Caki2 (cell line): ENCODE measurements around the gene LRBA. TPM values are rescaled to one million over a fixed set of nuclear protein-coding genes. Genes with fewer than 3 reads are reported as not detected.
"Not testable (repeated sequence)": the region's sequence is repeated elsewhere in the genome, so short reads cannot be mapped to it uniquely, and the experiment has no call there.

Experiments used
- DNase-seq: peaks from one replicate; pipeline ENCODE4 v3.0.0-alpha.2; 2015; ENCODE audit warnings: low read depth
- in situ Hi-C: cut with HindIII; loops from 2 replicates; pipeline ENCODE4 v1.10.0; 2016; ENCODE audit warnings: low sequenced_read_pairs, low pct_unique_long_range_greater_than_20kb, mixed read lengths
- total RNA-seq: library from RNA; depleted of rRNA; stranded (reverse); fragments of >200 nt; shearing (Covaris generic); gene quantifications from 2 replicates; pipeline ENCODE4 v1.2.3, GENCODE V29; 2014; ENCODE audit warnings: low replicate concordance

The LRBA gene
- total RNA-seq, 1 experiment from 2014 or later: 23.3 TPM

DNA sequence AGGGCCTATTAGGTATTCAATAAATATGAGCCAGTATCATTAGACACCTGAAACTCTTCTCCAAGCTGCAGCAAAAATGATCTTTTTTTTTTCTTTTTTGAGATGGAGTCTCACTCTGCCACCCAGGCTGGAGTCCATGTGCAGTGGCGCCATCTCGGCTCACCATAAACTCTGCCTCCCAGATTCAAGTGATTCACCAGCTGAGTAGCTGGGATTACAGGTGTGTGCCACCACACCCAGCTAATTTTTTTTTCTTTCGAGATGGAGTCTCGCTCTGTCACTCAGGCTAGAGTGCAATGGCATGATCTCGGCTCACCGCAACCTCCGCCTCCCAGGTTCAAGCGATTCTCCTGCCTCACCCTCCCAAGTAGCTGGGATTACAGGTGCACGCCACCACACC lies 93.6 kb downstream of the LRBA start:
- DNase-seq, in situ Hi-C loops: not testable (repeated sequence)

DNA sequence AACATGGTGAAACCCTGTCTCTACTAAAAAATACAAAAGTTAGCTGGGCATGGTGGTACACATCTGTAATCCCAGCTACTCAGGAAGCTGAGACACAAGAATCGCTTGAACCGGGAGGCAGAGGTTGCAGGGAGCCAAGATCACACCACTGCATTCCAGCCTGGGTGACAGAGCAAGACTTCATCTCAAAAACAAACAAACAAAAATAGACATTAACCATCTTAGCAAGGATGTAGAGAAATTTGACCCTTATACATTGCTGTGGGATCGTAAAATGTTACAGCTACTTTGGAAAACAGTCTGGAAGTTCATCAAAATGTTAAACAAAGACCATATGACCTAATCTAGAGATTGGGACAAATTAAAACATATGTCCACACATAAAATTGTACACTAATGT lies 96.5 kb downstream of the LRBA start:
- in situ Hi-C loops: not testable (repeated sequence)
- DNase-seq: peak; percentile 3

DNA sequence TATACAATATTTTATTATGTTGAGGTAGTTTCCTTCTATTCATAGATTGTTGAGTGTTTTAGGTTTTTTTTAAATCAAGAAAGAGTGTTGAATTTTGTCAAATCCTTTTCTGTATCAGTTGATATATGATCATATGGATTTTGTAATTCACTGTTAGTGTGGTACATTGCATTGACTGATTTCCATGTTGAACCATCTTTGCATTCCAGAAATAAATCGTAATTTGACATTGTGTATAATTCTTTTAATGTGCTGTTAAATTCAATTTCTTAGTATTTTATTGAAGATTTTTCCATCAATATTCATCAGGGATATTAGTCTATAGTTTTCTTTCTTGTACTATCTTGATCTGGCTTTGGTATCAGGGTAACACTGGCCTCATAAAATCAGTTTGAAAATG lies 103.8 kb downstream of the LRBA start:
- in situ Hi-C loops: no loop called here
- no peak for DNase-seq

DNA sequence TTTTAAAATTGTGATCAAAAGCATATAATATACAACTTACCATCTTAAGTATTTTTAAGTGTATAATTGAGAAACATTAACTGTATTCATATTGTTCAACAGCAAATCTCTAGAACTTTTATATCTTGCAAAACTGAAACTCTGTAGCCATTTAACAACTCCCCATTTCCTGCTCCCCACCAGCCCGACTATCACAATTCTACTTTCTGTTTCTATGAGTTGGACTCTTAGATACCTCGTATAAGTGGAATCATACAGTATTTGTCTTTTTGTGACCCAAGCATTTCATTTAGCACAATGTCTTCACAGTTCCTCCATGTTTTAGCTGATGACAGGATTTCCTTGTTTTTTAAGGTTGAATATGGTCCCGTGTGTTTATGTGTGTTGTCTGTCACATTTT lies 106.0 kb downstream of the LRBA start:
- in situ Hi-C loops: no loop called here
- no peak for DNase-seq

DNA sequence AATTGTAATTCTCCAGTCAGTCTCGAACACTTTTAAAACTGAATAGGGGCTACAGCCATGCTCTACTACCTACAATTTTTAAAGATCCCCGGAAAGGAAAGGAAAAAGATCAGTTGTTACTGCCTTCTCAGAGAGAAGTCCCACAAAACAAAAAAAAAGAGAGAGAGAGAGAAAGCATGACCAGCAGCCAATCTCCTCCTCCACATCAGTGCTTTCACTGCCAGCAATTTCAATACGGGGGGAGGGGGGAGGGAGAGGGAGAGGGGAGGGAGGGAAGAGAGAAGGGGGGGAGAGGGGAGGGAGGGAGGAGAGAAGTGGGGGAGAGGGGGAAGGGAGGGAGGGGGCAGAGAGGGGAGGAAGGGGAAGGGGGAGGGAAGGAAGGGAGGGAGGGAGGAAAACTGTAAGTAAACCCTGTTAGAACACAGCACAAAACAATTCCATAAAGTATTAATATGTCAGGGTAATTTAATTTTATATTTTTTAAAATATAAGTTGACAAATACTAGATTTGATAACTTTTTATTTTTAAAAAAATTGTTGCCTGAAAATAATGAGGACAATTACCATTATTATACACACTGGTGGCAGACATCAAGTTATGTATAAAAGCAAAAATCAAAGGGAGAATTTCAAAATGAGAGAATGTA lies 108.0 kb downstream of the LRBA start:
- DNase-seq: peak; percentile 10
- in situ Hi-C loops: no loop called here

DNA sequence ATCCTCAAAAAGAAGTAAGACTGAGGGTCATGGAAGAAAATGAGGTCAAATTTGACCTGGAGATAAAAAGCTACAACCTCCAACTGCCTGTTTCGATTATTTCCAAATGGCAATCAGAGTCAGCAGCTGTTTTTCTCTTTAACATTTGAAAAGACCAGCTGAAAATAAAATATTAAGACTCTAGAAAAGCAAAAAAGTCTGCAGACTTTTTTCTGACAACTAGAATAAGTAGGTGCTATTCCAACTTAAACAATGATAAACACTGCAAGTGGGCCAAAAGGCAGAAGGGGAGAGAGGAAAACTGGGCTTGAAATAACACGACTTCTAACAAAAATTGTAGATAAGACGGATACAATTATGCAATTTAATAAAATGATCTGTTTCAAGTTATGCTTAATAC lies 110.4 kb downstream of the LRBA start:
- no peak for DNase-seq
- in situ Hi-C loops: no loop called here

DNA sequence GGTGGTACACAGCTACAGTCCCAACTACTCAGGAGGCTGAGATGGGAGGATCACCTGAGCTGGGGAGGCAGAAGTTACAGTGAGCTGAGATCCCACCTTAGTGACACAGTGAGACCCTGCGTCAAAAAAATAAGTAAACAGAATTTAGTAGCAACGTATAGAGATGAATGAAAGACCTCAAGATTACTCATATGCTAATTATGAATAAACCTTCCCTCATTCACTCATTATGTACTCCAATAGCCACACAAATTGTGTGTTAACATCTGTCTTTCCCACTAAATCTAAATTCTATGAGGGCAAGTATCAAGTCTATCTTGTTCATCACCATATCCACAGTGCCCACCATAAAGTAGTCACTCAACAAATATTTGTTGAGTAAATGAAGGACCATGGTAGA lies 111.5 kb downstream of the LRBA start:
- in situ Hi-C loops: no loop called here

DNA sequence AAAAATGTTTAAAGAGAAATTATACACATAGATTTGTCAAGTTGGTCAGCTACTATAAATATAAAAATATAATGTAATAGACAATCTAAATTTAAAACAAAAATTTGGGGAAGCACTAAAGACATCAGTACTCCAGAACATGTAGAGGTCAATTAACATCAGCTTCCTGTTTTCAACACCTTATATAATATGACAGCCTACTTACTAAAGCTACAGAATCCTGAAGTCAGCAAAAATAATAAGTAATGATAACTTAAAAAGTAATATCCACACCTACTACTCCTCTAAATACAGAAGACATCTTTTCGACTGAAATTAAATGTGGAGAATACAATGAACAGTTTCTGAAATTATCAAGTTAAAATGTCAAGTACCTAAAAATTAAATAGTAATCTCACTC lies 118.6 kb downstream of the LRBA start:
- no peak for DNase-seq
- in situ Hi-C loops: no loop called here

More for the DNA sequence above, 111.5 kb downstream of the LRBA start:
- DNase-seq: no peak

DNA sequence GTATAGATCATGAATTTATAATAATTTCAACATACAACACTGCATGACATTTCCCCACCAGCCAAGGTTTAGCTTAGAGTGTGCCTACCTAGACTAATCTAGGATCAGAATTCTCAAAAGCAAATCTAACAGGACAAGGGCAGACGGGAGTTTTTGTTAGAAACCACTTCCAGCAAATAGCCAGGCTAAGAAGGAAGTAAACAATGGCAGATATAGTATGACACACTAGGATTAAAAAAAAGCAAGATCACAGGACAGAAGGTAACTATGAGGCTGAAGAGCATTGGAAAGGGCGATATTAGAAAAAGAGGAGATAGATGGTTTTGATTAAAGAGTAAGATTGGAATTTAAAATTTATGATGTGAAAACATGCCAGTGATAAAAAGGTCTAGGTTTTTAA lies 124.8 kb downstream of the LRBA start:
- no peak for DNase-seq
- in situ Hi-C loops: no loop called here

DNA sequence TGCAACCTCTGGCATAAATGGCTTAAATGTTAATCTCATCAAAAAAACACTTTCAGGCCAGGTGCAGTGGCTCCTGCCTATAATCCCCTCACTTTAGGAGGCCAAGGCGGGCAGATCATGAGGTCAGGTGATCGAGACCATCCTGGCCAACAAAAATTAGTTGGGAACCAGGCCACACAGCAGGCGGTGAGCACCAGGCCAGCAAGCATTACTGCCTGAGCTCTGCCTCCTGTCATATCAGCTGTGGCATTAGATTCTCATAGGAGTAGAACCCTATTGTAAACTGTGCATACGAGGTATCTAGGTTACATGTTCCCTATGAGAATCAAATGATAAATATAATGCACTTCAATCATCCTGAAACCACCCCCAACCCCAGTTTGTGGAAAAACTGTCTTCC lies 125.8 kb downstream of the LRBA start:
- in situ Hi-C loops: no loop called here

DNA sequence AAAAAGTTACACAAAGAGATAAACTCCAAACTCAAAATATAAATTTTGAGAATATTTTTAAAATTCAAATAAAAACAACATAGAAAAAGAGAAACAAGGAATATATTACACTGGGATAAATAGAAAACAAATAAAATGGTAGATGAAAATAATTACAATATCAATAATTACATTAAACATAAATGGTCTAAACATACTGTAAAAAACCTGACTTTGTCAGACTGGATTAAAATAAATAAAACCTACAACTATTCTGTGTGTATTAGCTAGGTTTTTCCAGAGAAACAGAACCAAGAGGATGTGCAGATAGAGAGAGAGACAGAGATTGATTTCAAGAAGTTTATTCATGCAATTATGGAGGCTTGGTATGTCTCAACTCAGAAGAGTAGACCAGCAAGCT lies 126.5 kb downstream of the LRBA start:
- in situ Hi-C loops: no loop called here
- no peak for DNase-seq

More for the DNA sequence above, 125.8 kb downstream of the LRBA start:
- DNase-seq: no peak

DNA sequence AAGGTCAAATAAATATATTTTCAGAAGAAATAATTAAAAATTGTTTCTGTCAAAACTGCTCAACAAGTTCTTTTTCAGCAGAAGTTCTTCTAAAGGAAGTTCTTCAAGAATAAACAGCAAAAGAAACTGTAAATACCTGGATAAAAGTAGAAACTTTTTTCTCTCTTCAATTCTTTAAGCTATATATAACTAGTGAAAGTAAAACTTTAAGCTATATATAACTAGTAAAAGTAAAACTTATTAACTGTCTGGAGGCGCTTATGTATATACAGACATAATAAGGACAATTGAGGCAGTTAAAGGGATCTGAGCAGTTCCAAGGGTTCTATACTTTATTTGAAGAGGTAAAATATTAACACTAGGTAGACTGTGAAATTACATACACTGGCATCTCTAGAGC lies 126.9 kb downstream of the LRBA start:
- DNase-seq: no peak
- in situ Hi-C loops: no loop called here

DNA sequence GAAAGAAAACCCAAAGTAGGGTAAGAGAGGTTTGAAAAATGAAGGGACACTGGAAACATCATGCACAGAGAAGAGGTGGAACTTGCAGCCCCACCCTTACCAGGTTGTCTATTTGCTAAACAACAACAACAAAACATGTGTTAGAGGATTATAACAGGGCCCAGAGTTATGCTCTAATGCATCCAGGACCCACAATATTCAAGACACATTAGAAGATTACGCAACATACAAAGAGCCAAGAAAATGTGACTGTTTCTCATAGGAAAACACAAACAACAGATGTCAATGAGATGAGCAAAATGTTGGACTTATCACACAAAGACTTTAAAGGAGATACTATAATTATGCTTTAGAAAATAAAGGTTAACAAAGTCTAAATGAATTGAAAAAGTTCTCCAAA lies 128.5 kb downstream of the LRBA start:
- peak; percentile 3 for DNase-seq
- in situ Hi-C loops: no loop called here

DNA sequence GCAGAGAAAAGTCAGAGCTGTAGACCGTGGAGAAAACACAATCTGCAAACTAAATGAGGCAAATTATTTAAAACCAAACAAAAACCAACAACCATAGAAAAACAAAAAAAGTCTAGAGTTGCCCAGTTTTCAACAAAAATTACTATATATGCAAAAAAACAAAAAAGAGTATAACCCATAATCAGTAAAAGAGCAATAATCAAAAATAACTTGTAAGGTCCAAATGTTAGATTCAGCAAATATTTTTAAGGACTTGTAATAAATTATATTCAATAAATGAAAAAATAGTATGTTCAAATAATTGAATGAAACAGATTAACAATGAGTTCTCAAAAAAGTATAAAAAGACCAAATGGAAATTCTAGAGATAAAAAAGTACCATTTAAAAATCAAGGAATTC lies 130.5 kb downstream of the LRBA start:
- in situ Hi-C loops: no loop called here
- DNase-seq: no peak

DNA sequence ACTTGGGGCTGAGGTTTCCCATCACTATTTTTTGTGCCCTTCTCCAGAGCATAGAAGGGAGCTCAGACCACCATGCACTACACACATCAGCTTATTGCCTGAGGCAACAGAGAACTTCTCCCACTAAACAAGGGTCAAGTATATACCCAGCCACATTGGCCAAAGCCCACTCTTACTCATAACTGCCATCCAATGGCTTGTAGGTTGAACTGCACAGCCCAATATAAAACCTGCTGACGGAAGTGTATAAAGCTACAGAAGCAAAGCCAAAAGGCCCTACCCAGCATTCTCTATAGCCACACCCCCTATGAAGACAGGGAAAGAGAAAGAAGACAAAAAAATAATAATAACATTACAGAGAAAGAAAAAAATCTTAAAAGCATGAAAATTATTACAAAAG lies 139.7 kb downstream of the LRBA start:
- no peak for DNase-seq
- in situ Hi-C loops: no loop called here

DNA sequence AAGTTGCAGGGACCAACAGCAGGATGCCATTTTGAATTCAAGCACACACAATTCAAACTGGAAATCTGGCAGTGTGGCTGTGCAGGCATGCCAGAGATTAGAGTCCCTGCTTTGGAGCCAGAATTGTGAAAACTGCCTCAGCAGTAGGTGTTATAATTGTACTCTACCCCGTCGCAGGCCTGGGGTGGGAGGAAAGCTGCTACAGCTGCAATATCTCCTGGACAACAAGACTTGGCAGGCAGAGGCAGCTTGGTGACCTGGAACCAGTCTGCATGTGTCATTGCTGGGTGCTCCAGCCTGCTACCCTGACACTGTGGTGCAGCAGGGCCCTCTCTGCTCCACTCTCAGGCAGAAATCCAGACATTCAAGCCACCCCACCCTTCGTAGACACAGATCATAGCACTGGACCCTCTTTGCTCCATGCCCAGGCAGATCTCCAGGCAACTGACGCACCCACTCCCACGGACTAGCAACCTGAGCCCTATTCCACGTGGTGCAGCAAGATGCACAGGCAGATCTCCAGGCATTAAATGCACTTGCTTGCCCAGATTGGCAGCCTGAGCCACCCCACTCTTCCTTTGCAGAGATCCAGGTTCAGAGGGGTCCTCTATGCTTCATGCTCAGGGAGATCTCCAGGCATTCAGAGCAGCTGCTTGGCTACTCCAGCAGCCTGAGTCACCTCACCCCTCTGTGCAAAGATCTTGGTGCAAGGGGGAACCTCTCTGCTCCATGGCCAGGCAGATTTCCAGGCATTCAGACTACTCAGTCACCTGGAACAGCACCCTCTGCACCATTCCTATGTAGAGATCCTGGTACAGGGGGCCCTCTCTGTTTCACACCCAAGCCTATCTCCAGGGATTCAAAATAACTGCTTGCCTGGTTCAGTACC lies 140.5 kb downstream of the LRBA start:
- peak; percentile 54 for DNase-seq
- in situ Hi-C loops: no loop called here

DNA sequence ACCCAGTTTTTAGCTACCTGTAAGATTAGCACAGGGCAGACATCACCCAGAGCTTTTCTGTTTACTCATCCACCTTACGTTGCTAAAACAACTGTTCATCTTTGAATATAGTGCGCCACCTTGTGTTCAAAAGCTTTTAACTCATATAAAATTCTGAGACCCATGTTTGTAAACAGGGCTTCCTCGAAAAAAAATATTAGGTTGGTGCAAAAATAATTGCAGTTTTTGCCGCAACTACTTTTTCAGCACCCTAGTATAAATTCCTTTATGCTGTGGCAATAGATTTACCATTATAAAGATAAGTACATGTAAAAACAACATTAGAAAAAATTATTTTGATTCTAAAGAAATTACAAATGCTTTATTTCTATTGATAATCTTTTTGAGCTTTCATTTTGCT lies 147.9 kb downstream of the LRBA start:
- in situ Hi-C loops: no loop called here
- peak; percentile 53 for DNase-seq

DNA sequence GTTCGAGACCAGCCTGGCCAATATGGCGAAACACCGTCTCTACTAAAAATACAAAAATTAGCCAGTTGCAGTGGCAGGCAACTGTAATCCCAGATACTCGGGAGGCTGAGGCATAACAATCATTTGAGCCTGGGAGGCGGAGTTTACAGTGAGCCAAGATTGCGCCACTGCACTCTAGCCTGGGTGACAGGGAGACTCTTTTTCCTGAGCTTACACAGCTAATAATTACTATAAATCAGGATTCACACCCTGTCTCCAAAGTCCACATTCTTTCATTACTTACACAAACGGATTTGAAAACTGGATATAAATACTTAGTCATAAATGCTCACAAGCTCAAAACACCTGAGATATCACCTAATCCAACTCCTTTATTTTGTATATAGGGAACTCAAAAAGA lies 151.6 kb downstream of the LRBA start:
- in situ Hi-C loops: no loop called here

DNA sequence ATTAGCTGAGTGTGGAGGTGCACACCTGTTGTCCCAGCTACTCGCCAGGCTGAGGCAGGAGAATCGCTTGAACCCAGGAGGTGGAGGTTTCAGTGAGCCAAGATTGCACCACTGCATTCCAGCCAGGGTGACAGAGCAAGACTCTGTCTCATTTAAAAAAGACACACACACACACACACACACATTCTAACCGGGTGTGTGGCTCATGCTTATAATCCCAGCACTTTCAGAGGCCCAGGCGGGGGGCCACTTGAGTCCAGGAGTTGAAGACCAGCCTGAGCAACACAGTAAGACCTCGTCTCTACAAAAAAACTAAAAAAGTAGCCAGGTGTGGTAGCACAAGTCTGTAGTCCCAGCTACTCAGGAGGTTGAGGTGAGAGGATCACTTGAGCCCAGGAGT lies 152.3 kb downstream of the LRBA start:
- DNase-seq: no peak
- in situ Hi-C loops: no loop called here

More for the DNA sequence above, 151.6 kb downstream of the LRBA start:
- DNase-seq: no peak

DNA sequence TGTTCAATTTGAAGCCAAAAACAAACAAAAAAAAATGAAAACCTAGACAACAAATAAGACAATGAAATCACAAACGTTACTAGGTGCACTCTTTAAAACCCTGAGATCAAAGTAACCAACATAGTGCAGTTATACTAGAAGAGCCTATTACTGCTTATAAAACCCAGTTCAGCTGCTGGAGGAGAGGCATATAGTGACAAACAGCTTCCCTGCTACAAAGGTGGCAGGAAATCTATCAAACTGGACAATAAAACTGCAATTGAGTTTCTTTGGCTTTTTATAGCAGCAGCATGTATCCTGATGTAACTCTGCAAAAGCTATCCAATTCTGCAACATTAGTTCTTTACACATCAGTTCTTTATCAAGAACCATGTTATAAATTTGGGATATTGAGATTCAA lies 155.6 kb downstream of the LRBA start:
- no peak for DNase-seq
- in situ Hi-C loops: no loop called here
